GM12878 (cell line): ENCODE results near the gene VAX1. TPM values are rescaled to one million over a fixed set of nuclear protein-coding genes. Genes with fewer than 3 reads are reported as not detected.

Experiments used
- ATAC-seq: fragments of 200-7000 bp; cut with Tn5 transposase; 3 replicates; pipeline ENCODE4 v1.9.1; 2020; ENCODE audit warnings: mild to moderate bottlenecking, moderate library complexity
- BruUV-seq: library from RNA; stranded (reverse); fragments of 400-500 nt; replicated peaks from 2 replicates; lab custom pipeline; 2021; lab: Mats Ljungman, UMichigan
- CTCF ChIA-PET: fragments of 300-600 bp; sonication (Branson Sonifier 250); formaldehyde crosslinking; extraction: SDS; loops from one replicate; lab custom pipeline; 2021; ENCODE audit warnings: inconsistent platforms; lab: Yijun Ruan, JAX
- POLR2A ChIA-PET: fragments of 350-600 bp; formaldehyde crosslinking; extraction: SDS; loops from one replicate; lab custom pipeline; 2021; ENCODE audit warnings: inconsistent platforms; lab: Charles Lee
- RAD21 ChIA-PET: fragments of 300-600 bp; sonication (Branson Sonifier 250); formaldehyde crosslinking; loops from one replicate; lab custom pipeline; 2023; ENCODE audit warnings: antibody characterized with exemption; ENCODE audit not compliant: unreplicated experiment; lab: Charles Lee
- SMC1A ChIA-PET: fragments of 300-600 bp; sonication (Branson Sonifier 250); formaldehyde crosslinking; loops from one replicate; lab custom pipeline; 2023; ENCODE audit not compliant: unreplicated experiment, uncharacterized antibody; lab: Charles Lee
- DNase-seq: peaks from one replicate; pipeline ENCODE4 v3.0.0-alpha.2; 2011; ENCODE audit warnings: low read depth, low spot score
- FAIRE-seq: peaks from 3 replicates; lab custom pipeline; 2011; peaks lifted over from hg19 to GRCh38; lab: Jason Lieb, UNC
- H2AFZ ChIP-seq: 2 replicates; pipeline ENCODE4 v1.6.0; 2011; ENCODE audit warnings: low read depth, low read length, control low read depth; ENCODE audit not compliant: control insufficient read depth
- H3K27ac ChIP-seq: 2 replicates; pipeline ENCODE4 v1.5.1; 2011; ENCODE audit warnings: control low read depth; ENCODE audit not compliant: control insufficient read depth, insufficient read depth
- H3K27me3 ChIP-seq, 2 experiments: replicated peaks in 1 of 2; 2 replicates each; pipeline versions ENCODE4 v1.6.0 to v1.6.1; 2011; ENCODE audit warnings: low read length in 1 of 2; ENCODE audit not compliant: control insufficient read depth in 2 of 2, insufficient read depth in 2 of 2
- H3K36me3 ChIP-seq, 2 experiments: 2 replicates each; pipeline ENCODE4 v1.5.1; 2011; ENCODE audit warnings: low read length in 1 of 2; ENCODE audit not compliant: control insufficient read depth in 2 of 2, insufficient read depth in 2 of 2
- H3K4me1 ChIP-seq: 2 replicates; pipeline ENCODE4 v1.6.1; 2011; ENCODE audit warnings: mild to moderate bottlenecking, low read length, moderate library complexity, mixed read lengths; ENCODE audit not compliant: control insufficient read depth, insufficient read depth
- H3K4me2 ChIP-seq: 2 replicates; pipeline ENCODE4 v1.6.0; 2011; ENCODE audit warnings: control low read depth; ENCODE audit not compliant: control insufficient read depth, insufficient read depth
- H3K4me3 ChIP-seq: fragments of 200-600 bp; sonication (generic); 2 replicates; pipeline ENCODE4 v1.5.1; 2016
- H3K79me2 ChIP-seq: 2 replicates; pipeline ENCODE4 v1.6.0; 2011; ENCODE audit warnings: low read length; ENCODE audit not compliant: control insufficient read depth, insufficient read depth
- H3K9ac ChIP-seq: 2 replicates; pipeline ENCODE4 v1.8.0; 2011; ENCODE audit warnings: low read length, control low read depth, mixed read lengths; ENCODE audit not compliant: control insufficient read depth, insufficient read depth
- H3K9me3 ChIP-seq: replicated peaks from 3 replicates; pipeline ENCODE4 v1.5.1; 2011; ENCODE audit warnings: mild to moderate bottlenecking, low read length; ENCODE audit not compliant: control insufficient read depth, insufficient read depth
- H4K20me1 ChIP-seq: 2 replicates; pipeline ENCODE4 v1.6.0; 2011; ENCODE audit not compliant: control insufficient read depth, insufficient read depth
- BCL11A ChIP-seq: IDR thresholded peaks from 2 replicates; pipeline ENCODE4 v1.6.1; 2011; ENCODE audit warnings: low read depth, low read length
- BHLHE40 ChIP-seq, 2 experiments: fragments of 450-650 bp in 1 of 2; IDR thresholded peaks; 2 replicates each; pipeline ENCODE4 v1.6.1; 2011 to 2017; ENCODE audit warnings: low read depth in 2 of 2, borderline replicate concordance in 1 of 2, improper control_type of control experiment in 1 of 2, low read length in 1 of 2, mild to moderate bottlenecking in 1 of 2
- CHD1 ChIP-seq: IDR thresholded peaks from 2 replicates; pipeline ENCODE4 v1.6.1; 2012; ENCODE audit warnings: low read depth, low read length, improper control_type of control experiment
- CHD2 ChIP-seq: IDR thresholded peaks from 2 replicates; pipeline ENCODE4 v1.6.1; 2011; ENCODE audit warnings: low read depth, low read length, improper control_type of control experiment, borderline replicate concordance
- CHD4 ChIP-seq: fragments of 200-600 bp; sonication (generic); IDR thresholded peaks from 2 replicates; pipeline ENCODE4 v1.6.1; 2016; ENCODE audit warnings: mild to moderate bottlenecking
- ETV6 ChIP-seq, 2 experiments: fragments of 450-650 bp in 1 of 2; IDR thresholded peaks in 1 of 2; conservative IDR thresholded peaks in 1 of 2; 2 replicates each; pipeline ENCODE4 v1.6.1; 2014; ENCODE audit warnings: antibody characterized with exemption in 1 of 2, borderline replicate concordance in 1 of 2, low read depth in 1 of 2, mild to moderate bottlenecking in 1 of 2, moderate library complexity in 1 of 2
- GABPA ChIP-seq: IDR thresholded peaks from 2 replicates; pipeline ENCODE4 v1.6.1; 2014; ENCODE audit warnings: antibody characterized with exemption, low read depth, mild to moderate bottlenecking, inconsistent platforms
- KLF5 ChIP-seq: fragments of 450-650 bp; IDR thresholded peaks from 2 replicates; pipeline ENCODE4 v1.6.1; 2014; ENCODE audit warnings: mild to moderate bottlenecking; ENCODE audit not compliant: partially characterized antibody
- MAX ChIP-seq: IDR thresholded peaks from 2 replicates; pipeline ENCODE4 v1.6.1; 2012; ENCODE audit warnings: low read depth, low read length, improper control_type of control experiment
- NR2F1 ChIP-seq: fragments of 450-650 bp; conservative IDR thresholded peaks from 2 replicates; pipeline ENCODE4 v1.6.1; 2017; ENCODE audit warnings: mild to moderate bottlenecking
- PAX8 ChIP-seq: fragments of 450-650 bp; IDR thresholded peaks from 2 replicates; pipeline ENCODE4 v1.6.1; 2017; ENCODE audit warnings: mild to moderate bottlenecking, moderate library complexity
- RUNX3 ChIP-seq: IDR thresholded peaks from 2 replicates; pipeline ENCODE4 v1.6.1; 2012; ENCODE audit warnings: low read length, inconsistent platforms
- SMARCA5 ChIP-seq: fragments of 450-650 bp; IDR thresholded peaks from 2 replicates; pipeline ENCODE4 v1.6.1; 2017; ENCODE audit warnings: mild to moderate bottlenecking
- SRF ChIP-seq, 2 experiments: IDR thresholded peaks; 2 replicates each; pipeline ENCODE4 v1.6.1; 2011; ENCODE audit warnings: low read depth in 2 of 2, low read length in 2 of 2, mild to moderate bottlenecking in 1 of 2, moderate library complexity in 1 of 2
- YY1 ChIP-seq: IDR thresholded peaks from 2 replicates; pipeline ENCODE4 v1.6.1; 2011; ENCODE audit warnings: low read depth, mild to moderate bottlenecking, low read length
- ZNF687 ChIP-seq: fragments of 450-650 bp; IDR thresholded peaks from 2 replicates; pipeline ENCODE4 v1.6.1; 2017; ENCODE audit warnings: mild to moderate bottlenecking, moderate library complexity
- WGBS: methylation state at CpG from one replicate; pipeline ENCODE4 v1.1.6; 2016; ENCODE audit warnings: low lambda C conversion rate; ENCODE audit not compliant: insufficient replicate concordance, insufficient coverage; ENCODE audit errors: missing lambda C conversion rate; 5-methylcytosine and 5-hydroxymethylcytosine counted together
- in situ Hi-C: fragments of 300-500 bp; cut with MboI; formaldehyde crosslinking; loops from 9 replicates; pipeline ENCODE4 v1.14.3; 2018; ENCODE audit warnings: mixed read lengths
- intact Hi-C: fragments of 100-400 bp; cut with micrococcal nuclease; formaldehyde crosslinking; loops from one replicate; pipeline ENCODE4 v1.14.2; 2022; ENCODE audit not compliant: unreplicated experiment
- polyA plus RNA-seq, 11 experiments: library from polyadenylated mRNA; depleted of rRNA in 4 of 11; unstranded in 6 of 11; stranded (reverse) in 5 of 11; fragments of >200 nt; fragmentation: Nextera tagmentation in 4 of 11; fragmentation: Illumina TruSeq in 1 of 11; extraction: Ambion mirVana in 4 of 11; extraction: Trizol in 1 of 11; gene quantifications; 1 replicate in 1 of 11; 2 replicates in 10 of 11; pipeline versions ENCODE4 v1.2.1 to v1.2.3, GENCODE V29; 2011 to 2016; ENCODE audit warnings: inconsistent platforms in 2 of 11, missing spikeins in 2 of 11, low read depth in 1 of 11
- total RNA-seq, 4 experiments: library from RNA; depleted of rRNA in 3 of 4; stranded (reverse); fragments of >200 nt in 3 of 4; fragmentation: Illumina TruSeq in 1 of 4; extraction: Trizol in 1 of 4; gene quantifications; 2 replicates each; pipeline versions ENCODE4 v1.2.1 to v1.2.3, GENCODE V29; 2013 to 2021
- TF ChIP-seq, protein P1 (sequence below): IDR thresholded peaks from 2 replicates; pipeline ENCODE4 v1.6.1; 2011; ENCODE audit warnings: low read depth, low read length, improper control_type of control experiment, borderline replicate concordance

Gene VAX1
- total and polyA plus RNA-seq, 10 of the 15 experiments (the other 5 are each of a cell fraction or from before 2014, with no cell fraction given): not detected

- no TSS peak for BruUV-seq
- intact Hi-C loops (loop anchor here (10.0 kb wide), 1 partner anchor 181 kb away; no protein-coding TSS in a partner anchor), in situ Hi-C loops (loop anchor here (5.0 kb wide), 2 partner anchors 383 to 493 kb away; no protein-coding TSS in a partner anchor)
- H3K79me2 ChIP-seq: no peaks in the 10 kb centered on the region
- peaks cover 7% of the 10 kb centered on the region for H3K4me1 ChIP-seq
- H3K9me3 ChIP-seq: no peaks in the 10 kb centered on the region
- peak overlapping the region; percentile 88 for H2AFZ ChIP-seq
- ChIA-PET POLR2A (interaction anchor here (1.1 kb wide), 1 partner anchor 378 kb away, joined by 3 read pairs; no protein-coding TSS in a partner anchor), SMC1A (interaction anchor here (0.9 to 3.3 kb wide), 14 partner anchors 12 to 494 kb away, joined by 3 to 72 read pairs (median 4); no protein-coding TSS in a partner anchor), RAD21 (interaction anchor here (0.9 to 3.1 kb wide), 15 partner anchors 11 to 493 kb away, joined by 3 to 68 read pairs (median 5); no protein-coding TSS in a partner anchor), CTCF (interaction anchor here (0.6 to 11.2 kb wide), 54 partner anchors 8 to 869 kb away, joined by 3 to 286 read pairs (median 5); partner anchors contain the start of gene ENO4)
- FAIRE-seq (no peak), ATAC-seq (peak; percentile 71), DNase-seq (no peak)
- WGBS: under 1% methylated on average over 42 of the region's 46 CpGs
- peak overlapping the region; percentile 50; the same call in 1 of the 2 replicates for H3K4me3 ChIP-seq
- peak overlapping the region; percentile 73 for H3K4me2 ChIP-seq
- H3K36me3 ChIP-seq: no peaks in the 10 kb centered on the region
- H3K27me3 ChIP-seq: peaks cover 0 to under 1% of the 10 kb centered on the region in 2 experiments; a peak in 1 of 4 replicates
- H3K9ac ChIP-seq: peak overlapping the region; percentile 33; the same call in 1 of the 2 replicates
- H4K20me1 ChIP-seq: no peaks in the 10 kb centered on the region
- H3K27ac ChIP-seq: no peak overlapping the region
- TF ChIP-seq GABPA: no peak
- TF ChIP-seq ETV6 (conservative IDR thresholded peaks at IDR 0.05 in 1 of 2, IDR thresholded peaks at IDR 0.05 in 1 of 2; ENCODE audit: borderline replicate concordance in 1 of 2, low read depth in 1 of 2): 0 out of 4 replicates have a peak, but pooled peaks of 1 of the 2 experiments have one; percentile 10
- TF ChIP-seq MAX: no peak
- no peak for TF ChIP-seq BCL11A
- TF ChIP-seq CHD1: no peak
- peak in 1 of 2 experiments; percentile 60; a peak in 2 of 4 replicates for TF ChIP-seq BHLHE40 (IDR thresholded peaks at IDR 0.05; ENCODE audit: borderline replicate concordance in 1 of 2, low read depth in 2 of 2, low read length in 1 of 2)
- TF ChIP-seq CHD4: no peak
- TF ChIP-seq YY1: no peak
- TF ChIP-seq SMARCA5: no peak
- TF ChIP-seq ZNF687: no peak
- no peak for TF ChIP-seq RUNX3
- no peak for TF ChIP-seq CHD2
- TF ChIP-seq, protein P1, sequence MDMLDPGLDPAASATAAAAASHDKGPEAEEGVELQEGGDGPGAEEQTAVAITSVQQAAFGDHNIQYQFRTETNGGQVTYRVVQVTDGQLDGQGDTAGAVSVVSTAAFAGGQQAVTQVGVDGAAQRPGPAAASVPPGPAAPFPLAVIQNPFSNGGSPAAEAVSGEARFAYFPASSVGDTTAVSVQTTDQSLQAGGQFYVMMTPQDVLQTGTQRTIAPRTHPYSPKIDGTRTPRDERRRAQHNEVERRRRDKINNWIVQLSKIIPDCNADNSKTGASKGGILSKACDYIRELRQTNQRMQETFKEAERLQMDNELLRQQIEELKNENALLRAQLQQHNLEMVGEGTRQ: no peak
- TF ChIP-seq KLF5: no peak
- TF ChIP-seq NR2F1: no peak
- TF ChIP-seq SRF (IDR thresholded peaks at IDR 0.05; ENCODE audit: low read depth in 2 of 2, low read length in 2 of 2): no peak
- no peak for TF ChIP-seq PAX8
Observed at GRCh38 chr10:117175215-117175900, 37.3 kb upstream of the VAX1 start.
